ENCODE results near the gene SCUBE1.

The SCUBE1 gene

GRCh38 chr22:43275545-43276317 lies 67.4 kb downstream of the SCUBE1 start:
- DNase-seq = no peak

GRCh38 chr22:43274595-43275240 lies 68.5 kb downstream of the SCUBE1 start:
- DNase-seq = no peak

GRCh38 chr22:43273902-43274484 lies 69.2 kb downstream of the SCUBE1 start:
- DNase-seq = peak; percentile 28

GRCh38 chr22:43272869-43273318 lies 70.3 kb downstream of the SCUBE1 start:
- no peak for DNase-seq

- no peak for DNase-seq
Measured at GRCh38 chr22:43272301-43272700, 70.9 kb downstream of the SCUBE1 start.

- no peak for DNase-seq
Measured at GRCh38 chr22:43270949-43271348, 72.2 kb downstream of the SCUBE1 start.

- no peak for DNase-seq
Measured at GRCh38 chr22:43270314-43270908, 72.8 kb downstream of the SCUBE1 start.

- DNase-seq = no peak
Measured at GRCh38 chr22:43269646-43270045, 73.5 kb downstream of the SCUBE1 start.

GRCh38 chr22:43269246-43269645 lies 73.9 kb downstream of the SCUBE1 start:
- DNase-seq = no peak

- no peak for DNase-seq
Measured at GRCh38 chr22:43267981-43268660, 75.1 kb downstream of the SCUBE1 start.

GRCh38 chr22:43267332-43267980 lies 75.7 kb downstream of the SCUBE1 start:
- no peak for DNase-seq

GRCh38 chr22:43266076-43266475 lies 77.1 kb downstream of the SCUBE1 start:
- no peak for DNase-seq

GRCh38 chr22:43263645-43264514 lies 79.3 kb downstream of the SCUBE1 start:
- DNase-seq = peak; percentile 63

- DNase-seq = no peak
Measured at GRCh38 chr22:43262990-43263644, 80.1 kb downstream of the SCUBE1 start.

- DNase-seq = no peak
Measured at GRCh38 chr22:43260331-43261231, 82.6 kb downstream of the SCUBE1 start.

GRCh38 chr22:43257961-43258360 lies 85.2 kb downstream of the SCUBE1 start:
- no peak for DNase-seq

GRCh38 chr22:43257549-43257948 lies 85.6 kb downstream of the SCUBE1 start:
- no peak for DNase-seq

- DNase-seq = no peak
Measured at GRCh38 chr22:43256976-43257545, 86.1 kb downstream of the SCUBE1 start.

- DNase-seq = no peak
Measured at GRCh38 chr22:43256569-43256968, 86.6 kb downstream of the SCUBE1 start.

Data from NCI-H748 treated with DMSO at 0.1 percent for 48 hours (cell line).